ENCODE data around the gene BPIFB1.

The BPIFB1 gene

GRCh38 chr20:33273117-33273851, 9.7 kb upstream of the BPIFB1 start:
- peak; percentile 29 for DNase-seq

- DNase-seq: no peak
These were observed 7.8 kb upstream of the BPIFB1 start for GRCh38 chr20:33275215-33275614.

- DNase-seq: no peak
These were observed 7.1 kb upstream of the BPIFB1 start for GRCh38 chr20:33275871-33276270.

- no peak for DNase-seq
These were observed 6.5 kb upstream of the BPIFB1 start for GRCh38 chr20:33276303-33277113.

GRCh38 chr20:33277471-33278441, 5.3 kb upstream of the BPIFB1 start:
- no peak for DNase-seq

GRCh38 chr20:33278700-33279099, 4.3 kb upstream of the BPIFB1 start:
- DNase-seq: no peak

GRCh38 chr20:33279261-33279910, 3.6 kb upstream of the BPIFB1 start:
- DNase-seq: no peak

- no peak for DNase-seq
These were observed 2.9 kb upstream of the BPIFB1 start for GRCh38 chr20:33280000-33280680.

- no peak for DNase-seq
These were observed 2.2 kb upstream of the BPIFB1 start for GRCh38 chr20:33280775-33281174.

- DNase-seq: no peak
These were observed 1.4 kb upstream of the BPIFB1 start for GRCh38 chr20:33281550-33282146.

- DNase-seq: no peak
These were observed 649 bp upstream of the BPIFB1 start for GRCh38 chr20:33282196-33282934.

GRCh38 chr20:33284284-33284683, 1.3 kb downstream of the BPIFB1 start:
- no peak for DNase-seq

GRCh38 chr20:33284937-33285336, 1.9 kb downstream of the BPIFB1 start:
- no peak for DNase-seq

GRCh38 chr20:33285861-33286495, 3.0 kb downstream of the BPIFB1 start:
- DNase-seq: no peak

- no peak for DNase-seq
These were observed 4.9 kb downstream of the BPIFB1 start for GRCh38 chr20:33287884-33288283.

GRCh38 chr20:33290852-33291251, 7.8 kb downstream of the BPIFB1 start:
- DNase-seq: no peak

- no peak for DNase-seq
These were observed 8.4 kb downstream of the BPIFB1 start for GRCh38 chr20:33291416-33291815.

GRCh38 chr20:33291830-33292355, 8.9 kb downstream of the BPIFB1 start:
- DNase-seq: peak; percentile 82

GRCh38 chr20:33296206-33296605, 13.2 kb downstream of the BPIFB1 start:
- DNase-seq: no peak

GRCh38 chr20:33298391-33298790, 15.4 kb downstream of the BPIFB1 start:
- no peak for DNase-seq
